ENCODE data around the gene KCNK5.
A peak's percentile ranks its signal among the peaks of the same experiment; 100 is the strongest.

GRCh38 chr6:39166189-39166911 lies 62.9 kb downstream of the KCNK5 start:
- TF ChIP-seq CTCF (IDR thresholded peaks at IDR 0.05; ENCODE audit: poor library complexity, severe bottlenecking) (peak; percentile 61), POLR2AphosphoS5 (IDR thresholded peaks at IDR 0.05) (no peak), RAD21 (conservative IDR thresholded peaks at IDR 0.05) (peak; percentile 60), SMC3 (conservative IDR thresholded peaks at IDR 0.05; ENCODE audit: poor library complexity) (peak; percentile 65), REST (IDR thresholded peaks at IDR 0.05; ENCODE audit: borderline replicate concordance) (no peak), EZH2 (IDR thresholded peaks at IDR 0.05; ENCODE audit: borderline replicate concordance, insufficient read depth, low read length, poor library complexity, severe bottlenecking) (no peak), EP300 (conservative IDR thresholded peaks at IDR 0.05; ENCODE audit: poor library complexity, severe bottlenecking) (no peak), TAF1 (IDR thresholded peaks at IDR 0.05; ENCODE audit: low read depth) (no peak), MXI1 (conservative IDR thresholded peaks at IDR 0.05; ENCODE audit: poor library complexity, severe bottlenecking) (no peak)

All from neural cell (in vitro differentiated cells).